ENCODE measurements around the gene LRRC4C.

DNA sequence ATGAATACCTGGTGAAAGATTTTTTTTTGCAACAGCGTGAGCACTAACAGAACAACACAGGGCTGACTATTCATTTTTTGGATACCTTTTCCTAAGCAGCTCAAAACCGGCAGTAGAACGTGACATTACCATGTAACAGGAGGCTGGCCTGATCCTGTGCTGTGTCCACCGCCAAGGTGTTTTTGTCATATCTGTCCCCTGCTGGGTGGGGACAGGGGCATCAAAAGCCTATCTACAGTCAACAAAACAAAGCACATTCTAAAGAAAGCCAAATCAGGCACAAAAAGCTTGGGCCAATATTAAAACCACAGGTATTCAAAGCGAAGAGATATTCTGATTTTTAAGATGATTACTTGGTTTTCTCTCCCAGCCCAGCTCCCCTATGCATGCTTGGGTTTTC is 151.2 kb downstream of the LRRC4C start:
- no peak for TF ChIP-seq POLR2A (IDR thresholded peaks at IDR 0.05; ENCODE audit: low read length)
- TF ChIP-seq GATA1 (IDR thresholded peaks at IDR 0.05; ENCODE audit: low read depth, low read length) = no peak
